ENCODE measurements around the gene MYOZ3. TPM values are rescaled to one million over a fixed set of nuclear protein-coding genes. Genes with fewer than 3 reads are reported as not detected.

The MYOZ3 gene
- total RNA-seq, 1 donor from 2014 or later, result 4.6 TPM

DNA sequence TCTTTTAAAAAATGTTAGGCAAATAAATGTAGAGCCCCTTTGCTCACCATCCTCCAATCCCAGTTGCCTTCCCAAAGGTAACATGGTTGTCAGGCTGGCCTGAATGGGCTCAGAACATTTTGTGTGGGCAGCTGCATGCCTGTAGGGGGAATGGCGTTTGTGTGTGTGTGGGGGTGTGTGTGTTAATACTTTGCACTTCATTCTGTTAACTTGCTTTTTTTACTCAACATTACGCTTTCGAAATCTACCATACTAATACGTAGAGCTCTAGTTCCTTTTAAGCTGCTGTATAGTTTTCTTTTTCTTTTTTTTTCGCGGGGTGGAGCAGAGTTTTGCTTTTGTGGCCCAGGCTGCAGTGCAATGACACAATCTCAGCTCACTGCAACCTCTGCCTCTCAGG, 14.0 kb downstream of the MYOZ3 start:
- H3K27me3 ChIP-seq (ENCODE audit: control insufficient read depth, insufficient read depth, low read length), result peaks cover 2% of the 10 kb centered on the region
- TF ChIP-seq, protein P1, sequence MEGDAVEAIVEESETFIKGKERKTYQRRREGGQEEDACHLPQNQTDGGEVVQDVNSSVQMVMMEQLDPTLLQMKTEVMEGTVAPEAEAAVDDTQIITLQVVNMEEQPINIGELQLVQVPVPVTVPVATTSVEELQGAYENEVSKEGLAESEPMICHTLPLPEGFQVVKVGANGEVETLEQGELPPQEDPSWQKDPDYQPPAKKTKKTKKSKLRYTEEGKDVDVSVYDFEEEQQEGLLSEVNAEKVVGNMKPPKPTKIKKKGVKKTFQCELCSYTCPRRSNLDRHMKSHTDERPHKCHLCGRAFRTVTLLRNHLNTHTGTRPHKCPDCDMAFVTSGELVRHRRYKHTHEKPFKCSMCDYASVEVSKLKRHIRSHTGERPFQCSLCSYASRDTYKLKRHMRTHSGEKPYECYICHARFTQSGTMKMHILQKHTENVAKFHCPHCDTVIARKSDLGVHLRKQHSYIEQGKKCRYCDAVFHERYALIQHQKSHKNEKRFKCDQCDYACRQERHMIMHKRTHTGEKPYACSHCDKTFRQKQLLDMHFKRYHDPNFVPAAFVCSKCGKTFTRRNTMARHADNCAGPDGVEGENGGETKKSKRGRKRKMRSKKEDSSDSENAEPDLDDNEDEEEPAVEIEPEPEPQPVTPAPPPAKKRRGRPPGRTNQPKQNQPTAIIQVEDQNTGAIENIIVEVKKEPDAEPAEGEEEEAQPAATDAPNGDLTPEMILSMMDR (IDR thresholded peaks at IDR 0.05; ENCODE audit: insufficient read depth, low read length, poor library complexity, severe bottlenecking), result no peak
- H3K4me3 ChIP-seq (ENCODE audit: low read depth, low read length), result no peak overlapping the region
- H3K36me3 ChIP-seq (ENCODE audit: control insufficient read depth, insufficient read depth, low read length), result no peaks in the 10 kb centered on the region
- no peak for DNase-seq (ENCODE audit: low read depth)

DNA sequence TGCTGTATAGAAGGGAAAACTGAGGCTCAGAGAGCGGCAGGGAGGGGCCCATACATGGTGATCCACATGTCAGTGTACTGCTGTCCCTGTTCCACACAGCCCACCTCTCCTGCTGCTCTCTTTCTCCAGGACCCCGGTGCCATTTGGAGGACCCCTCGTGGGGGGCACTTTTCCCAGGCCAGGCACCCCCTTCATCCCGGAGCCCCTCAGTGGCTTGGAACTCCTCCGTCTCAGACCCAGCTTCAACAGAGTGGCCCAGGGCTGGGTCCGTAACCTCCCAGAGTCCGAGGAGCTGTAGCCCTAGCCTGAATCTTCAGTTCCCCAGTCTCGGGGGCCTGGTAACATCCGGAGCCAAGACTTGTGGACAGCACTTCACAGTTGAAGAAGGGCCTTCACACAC, 15.5 kb downstream of the MYOZ3 start:
- Histone ChIP-seq H3K4me3 (ENCODE audit: low read depth, low read length) (no peak overlapping the region), H3K36me3 (ENCODE audit: control insufficient read depth, insufficient read depth, low read length) (no peaks in the 10 kb centered on the region), H3K27me3 (ENCODE audit: control insufficient read depth, insufficient read depth, low read length) (peaks cover 2% of the 10 kb centered on the region)
- no peak for DNase-seq (ENCODE audit: low read depth)
- TF ChIP-seq, protein P1 (IDR thresholded peaks at IDR 0.05; ENCODE audit: insufficient read depth, low read length, poor library complexity, severe bottlenecking), result no peak

DNA sequence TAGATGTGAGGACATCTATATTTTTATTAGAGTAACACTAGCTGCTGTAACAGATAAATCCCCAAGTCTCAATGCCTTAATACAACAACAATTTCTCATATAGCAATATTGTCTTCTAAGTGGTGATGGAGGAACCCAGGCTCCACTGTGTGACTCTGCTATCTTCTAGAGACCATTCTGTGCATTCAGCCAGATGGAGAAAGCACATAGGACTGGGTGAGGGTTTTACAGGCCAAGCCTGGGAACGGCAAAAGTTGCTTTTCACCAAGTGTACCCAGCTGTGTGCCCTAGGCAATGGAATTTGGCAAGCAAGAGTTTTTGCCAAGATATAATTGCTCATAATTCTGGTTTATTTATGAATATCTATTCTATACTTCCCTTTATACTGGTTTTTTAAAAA, 28.1 kb downstream of the MYOZ3 start:
- TF ChIP-seq, protein P1 (IDR thresholded peaks at IDR 0.05; ENCODE audit: insufficient read depth, low read length, poor library complexity, severe bottlenecking), result no peak
- H3K4me3 ChIP-seq (ENCODE audit: low read depth, low read length), result no peak overlapping the region
- no peaks in the 10 kb centered on the region for H3K36me3 ChIP-seq (ENCODE audit: control insufficient read depth, insufficient read depth, low read length)
- H3K27me3 ChIP-seq (ENCODE audit: control insufficient read depth, insufficient read depth, low read length), result no peaks in the 10 kb centered on the region
- no peak for DNase-seq (ENCODE audit: low read depth)

DNA sequence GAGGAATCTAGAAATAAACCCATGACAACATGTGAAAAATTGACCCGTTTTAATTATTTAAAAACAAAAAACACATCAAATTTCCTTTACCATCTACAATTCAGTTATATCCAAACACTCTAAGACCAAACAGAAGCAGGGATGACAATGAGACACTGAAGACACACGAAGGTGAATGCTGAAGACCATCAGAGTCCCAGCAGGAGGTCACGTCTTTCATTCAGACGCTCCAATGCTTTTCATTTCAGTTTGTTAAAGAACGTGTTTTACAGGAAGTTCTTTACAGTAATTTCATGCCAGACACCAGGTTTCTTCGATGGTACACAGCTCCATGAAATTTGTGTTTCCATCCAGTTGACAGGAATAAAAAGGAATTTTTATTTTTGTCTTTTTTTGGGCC, 29.7 kb downstream of the MYOZ3 start:
- H3K4me3 ChIP-seq (ENCODE audit: low read depth, low read length), result no peak overlapping the region
- no peaks in the 10 kb centered on the region for H3K27me3 ChIP-seq (ENCODE audit: control insufficient read depth, insufficient read depth, low read length)
- TF ChIP-seq, protein P1 (IDR thresholded peaks at IDR 0.05; ENCODE audit: insufficient read depth, low read length, poor library complexity, severe bottlenecking), result no peak
- DNase-seq (ENCODE audit: low read depth), result no peak
- no peaks in the 10 kb centered on the region for H3K36me3 ChIP-seq (ENCODE audit: control insufficient read depth, insufficient read depth, low read length)

DNA sequence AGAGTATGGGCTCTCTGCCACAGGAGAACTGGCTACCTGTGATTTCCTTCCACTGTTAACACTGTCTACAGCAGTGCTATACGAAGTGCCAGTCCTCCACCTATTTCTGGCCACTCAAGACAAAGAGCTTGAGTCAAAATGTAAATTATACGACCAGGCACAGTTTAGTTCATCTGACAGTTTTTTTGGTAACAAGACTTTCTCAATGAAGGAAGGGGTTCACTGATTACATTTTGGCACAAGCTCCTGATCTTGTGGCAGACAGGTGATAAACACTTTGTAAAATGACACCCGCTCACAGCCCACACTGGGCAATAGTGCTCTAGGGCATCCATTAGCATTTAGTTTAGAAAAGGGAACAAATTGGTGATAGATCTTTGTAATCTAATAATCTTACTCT, 31.2 kb downstream of the MYOZ3 start:
- Histone ChIP-seq H3K4me3 (ENCODE audit: low read depth, low read length) (no peak overlapping the region), H3K36me3 (ENCODE audit: control insufficient read depth, insufficient read depth, low read length) (no peaks in the 10 kb centered on the region), H3K27me3 (ENCODE audit: control insufficient read depth, insufficient read depth, low read length) (no peaks in the 10 kb centered on the region)
- TF ChIP-seq, protein P1 (IDR thresholded peaks at IDR 0.05; ENCODE audit: insufficient read depth, low read length, poor library complexity, severe bottlenecking), result no peak
- DNase-seq (ENCODE audit: low read depth), result no peak

DNA sequence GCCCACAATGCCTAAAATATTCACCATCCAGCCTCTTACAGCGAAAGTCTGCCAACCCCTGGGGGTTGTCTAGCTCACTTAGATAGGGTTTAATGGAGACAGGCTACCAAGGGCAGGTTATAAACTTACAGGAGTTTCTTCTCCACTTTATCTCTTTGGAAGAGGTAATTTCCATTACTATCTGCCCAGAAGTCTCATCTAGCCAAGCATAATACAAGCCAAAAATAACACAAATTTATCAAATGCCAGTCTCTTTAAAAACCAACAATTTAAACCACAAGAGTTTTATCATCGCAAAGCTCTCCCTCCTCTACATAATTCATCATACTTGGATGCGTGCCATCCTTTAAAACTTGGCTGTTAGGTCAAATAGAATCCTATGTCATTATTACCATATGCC, 33.6 kb downstream of the MYOZ3 start:
- Histone ChIP-seq H3K4me3 (ENCODE audit: low read depth, low read length) (no peak overlapping the region), H3K27me3 (ENCODE audit: control insufficient read depth, insufficient read depth, low read length) (no peaks in the 10 kb centered on the region), H3K36me3 (ENCODE audit: control insufficient read depth, insufficient read depth, low read length) (no peaks in the 10 kb centered on the region)
- TF ChIP-seq, protein P1 (IDR thresholded peaks at IDR 0.05; ENCODE audit: insufficient read depth, low read length, poor library complexity, severe bottlenecking), result no peak
- no peak for DNase-seq (ENCODE audit: low read depth)

Data from kidney epithelial cell (primary cell).